HepG2 (cell line): ENCODE measurements around the gene CYP2U1. TPM values are rescaled to one million over a fixed set of nuclear protein-coding genes. Genes with fewer than 3 reads are reported as not detected.

Experiments used
- BATF2 ChIP-seq: sonication (generic); formaldehyde crosslinking; IDR thresholded peaks from 2 replicates; pipeline ENCODE4 v1.8.0; 2022; ENCODE audit warnings: mild to moderate bottlenecking, missing genetic modification reagents, moderate library complexity
- BRD4 ChIP-seq: sonication (generic); formaldehyde crosslinking; IDR thresholded peaks from 2 replicates; pipeline ENCODE4 v1.4.0; 2020; ENCODE audit warnings: missing genetic modification reagents
- CENPX ChIP-seq: sonication (generic); formaldehyde crosslinking; IDR thresholded peaks from 2 replicates; pipeline ENCODE4 v1.9.0; 2021; ENCODE audit warnings: mild to moderate bottlenecking, missing genetic modification reagents, moderate library complexity
- E2F1 ChIP-seq: sonication (generic); formaldehyde crosslinking; IDR thresholded peaks from 2 replicates; pipeline ENCODE4 v1.5.0; 2020; ENCODE audit warnings: missing genetic modification reagents
- HIC2 ChIP-seq: sonication (generic); formaldehyde crosslinking; IDR thresholded peaks from 2 replicates; pipeline ENCODE4 v1.9.0; 2022; ENCODE audit warnings: low read depth, missing genetic modification reagents
- MBNL3 ChIP-seq: fragments of 250-450 bp; sonication (Bioruptor Pico); conservative IDR thresholded peaks from 2 replicates; pipeline ENCODE4 v1.8.0; 2022; ENCODE audit warnings: mild to moderate bottlenecking, inconsistent platforms
- MED13 ChIP-seq: sonication (generic); formaldehyde crosslinking; IDR thresholded peaks from 2 replicates; pipeline ENCODE4 v1.5.0; 2020; ENCODE audit warnings: missing genetic modification reagents
- MIXL1 ChIP-seq: IDR thresholded peaks from 2 replicates; pipeline ENCODE4 v1.6.1; 2016
- SNAPC4 ChIP-seq: sonication (generic); formaldehyde crosslinking; IDR thresholded peaks from 2 replicates; pipeline ENCODE4 v1.4.0; 2020; ENCODE audit warnings: mild to moderate bottlenecking, missing genetic modification reagents
- TFDP2 ChIP-seq: sonication (generic); formaldehyde crosslinking; IDR thresholded peaks from 2 replicates; pipeline ENCODE4 v1.4.0; 2020; ENCODE audit warnings: missing genetic modification reagents
- ZMAT3 ChIP-seq: sonication (generic); formaldehyde crosslinking; conservative IDR thresholded peaks from 2 replicates; pipeline ENCODE4 v1.7.0; 2021; ENCODE audit warnings: missing genetic modification reagents
- ZNF331 ChIP-seq: sonication (generic); formaldehyde crosslinking; IDR thresholded peaks from 2 replicates; pipeline ENCODE4 v1.4.0; 2020; ENCODE audit warnings: missing genetic modification reagents
- ZNF616 ChIP-seq: sonication (generic); formaldehyde crosslinking; IDR thresholded peaks from 2 replicates; pipeline ENCODE4 v1.5.0; 2020; ENCODE audit warnings: low read depth, mild to moderate bottlenecking, missing genetic modification reagents
- ZNF710 ChIP-seq: sonication (generic); formaldehyde crosslinking; IDR thresholded peaks from 2 replicates; pipeline ENCODE4 v1.5.0; 2020; ENCODE audit warnings: mild to moderate bottlenecking, missing genetic modification reagents, borderline replicate concordance
- ZNF749 ChIP-seq: sonication (generic); formaldehyde crosslinking; IDR thresholded peaks from 2 replicates; pipeline ENCODE4 v1.8.0; 2022; ENCODE audit warnings: mild to moderate bottlenecking, missing genetic modification reagents, moderate library complexity, borderline replicate concordance
- polyA plus RNA-seq, 8 experiments: library from polyadenylated mRNA; depleted of rRNA in 3 of 8; stranded (reverse) in 7 of 8; unstranded in 1 of 8; fragments of >200 nt; fragmentation: Illumina TruSeq in 4 of 8; extraction: Trizol in 4 of 8; gene quantifications; 2 replicates each; pipeline versions ENCODE4 v1.2.1 to v1.2.3, GENCODE V29; 2011 to 2016; ENCODE audit warnings: low read depth in 4 of 8, missing spikeins in 1 of 8, mixed read lengths in 1 of 8; ENCODE audit not compliant: insufficient read depth in 1 of 8
- total RNA-seq, 5 experiments: library from RNA; depleted of rRNA; stranded (reverse); fragments of >200 nt; fragmentation: Illumina TruSeq; extraction: Trizol; gene quantifications; 2 replicates each; pipeline ENCODE4 v1.2.3, GENCODE V29; 2016; ENCODE audit warnings: low read depth in 1 of 5

CYP2U1 gene
- total and polyA plus RNA-seq, 2 of the 13 experiments (the other 11 are each of a cell fraction or from before 2014, with no cell fraction given) = 1.4 to 3.4 TPM

- TF ChIP-seq TFDP2 (CRISPR knock-in tag) (peak; percentile 93), ZNF749 (CRISPR knock-in tag) (peak; percentile 84; the same call in 1 of the 2 replicates), MBNL3 (no peak), MED13 (CRISPR knock-in tag) (peak; percentile 23; the same call in 1 of the 2 replicates), CENPX (CRISPR knock-in tag) (no peak), HIC2 (CRISPR knock-in tag) (peak; percentile 34), ZNF331 (peak; percentile 43), BRD4 (CRISPR knock-in tag) (peak; percentile 73; the same call in 1 of the 2 replicates), E2F1 (CRISPR knock-in tag) (peak; percentile 90), ZMAT3 (CRISPR knock-in tag) (no peak), ZNF616 (CRISPR knock-in tag) (peak; percentile 78; the same call in 1 of the 2 replicates), SNAPC4 (CRISPR knock-in tag) (no peak), ZNF710 (CRISPR knock-in tag) (no peak; the same call in 1 of the 2 replicates), BATF2 (CRISPR knock-in tag) (peak; percentile 80; the same call in 1 of the 2 replicates), MIXL1 (CRISPR knock-in tag) (no peak)
These were observed 58.4 kb downstream of the CYP2U1 start, which contains the start of gene HADH (continued) for GRCh38 chr4:107989537-107990386.
